H1 (cell line): ENCODE data around the gene ZC3H18.

Experiments
- JUND ChIP-seq: IDR thresholded peaks from 2 replicates; pipeline ENCODE4 v1.6.1; 2011; ENCODE audit warnings: mild to moderate bottlenecking, improper control_type of control experiment, low read length
- MAFK ChIP-seq: IDR thresholded peaks from 2 replicates; pipeline ENCODE4 v1.6.1; 2012; ENCODE audit warnings: low read depth, mild to moderate bottlenecking, improper control_type of control experiment, low read length
- POLR2AphosphoS5 ChIP-seq: IDR thresholded peaks from 2 replicates; pipeline ENCODE4 v1.6.1; 2011; ENCODE audit warnings: low read depth, low read length
- SP1 ChIP-seq: IDR thresholded peaks from 2 replicates; pipeline ENCODE4 v1.6.1; 2011; ENCODE audit warnings: low read depth, low read length
- SUZ12 ChIP-seq: fragments of 200-600 bp; sonication (generic); IDR thresholded peaks from 2 replicates; pipeline ENCODE4 v1.6.1; 2012; ENCODE audit warnings: mild to moderate bottlenecking, inconsistent platforms, low read length, moderate library complexity, mixed read lengths
- YY1 ChIP-seq: IDR thresholded peaks from 2 replicates; pipeline ENCODE4 v1.6.1; 2011; ENCODE audit warnings: low read depth, mild to moderate bottlenecking, low read length
- ZNF274 ChIP-seq: IDR thresholded peaks from 2 replicates; pipeline ENCODE4 v1.7.0; 2012; ENCODE audit warnings: low read length, borderline replicate concordance; ENCODE audit errors: extremely low read depth
- TF ChIP-seq, protein P1 (sequence below), 3 experiments: IDR thresholded peaks; 1 replicate in 2 of 3; 2 replicates in 1 of 3; pipeline versions ENCODE4 v1.5.1 to v1.6.1; 2011; ENCODE audit warnings: low read length in 3 of 3, mild to moderate bottlenecking in 3 of 3, inconsistent platforms in 2 of 3, low read depth in 1 of 3, moderate library complexity in 1 of 3; ENCODE audit not compliant: insufficient read depth in 1 of 3; ENCODE audit errors: control extremely low read depth in 1 of 3
- TF ChIP-seq, protein P2 (sequence below): IDR thresholded peaks from 2 replicates; pipeline ENCODE4 v1.6.1; 2012; ENCODE audit warnings: inconsistent platforms

DNA sequence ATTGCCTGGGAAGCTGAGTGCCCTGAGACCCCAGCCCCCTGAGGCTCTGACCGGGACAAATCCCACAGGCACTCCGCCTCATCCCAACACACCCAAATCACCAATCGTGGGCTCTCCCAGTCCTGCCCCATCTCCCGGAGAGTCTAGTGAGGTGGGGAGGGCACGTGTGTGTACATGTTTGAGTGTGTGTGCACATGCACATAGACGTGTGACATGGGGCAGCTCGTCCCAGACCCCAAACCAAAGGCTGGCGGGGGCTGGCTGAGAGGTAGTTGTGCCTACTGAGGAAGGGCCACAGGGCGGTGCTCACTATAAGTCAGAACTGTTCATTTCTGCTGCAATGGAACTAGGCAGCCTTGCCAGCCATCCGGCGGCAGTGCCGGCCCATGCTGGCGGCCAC lies 107.5 kb downstream of the ZC3H18 start:
- TF ChIP-seq, protein P1, sequence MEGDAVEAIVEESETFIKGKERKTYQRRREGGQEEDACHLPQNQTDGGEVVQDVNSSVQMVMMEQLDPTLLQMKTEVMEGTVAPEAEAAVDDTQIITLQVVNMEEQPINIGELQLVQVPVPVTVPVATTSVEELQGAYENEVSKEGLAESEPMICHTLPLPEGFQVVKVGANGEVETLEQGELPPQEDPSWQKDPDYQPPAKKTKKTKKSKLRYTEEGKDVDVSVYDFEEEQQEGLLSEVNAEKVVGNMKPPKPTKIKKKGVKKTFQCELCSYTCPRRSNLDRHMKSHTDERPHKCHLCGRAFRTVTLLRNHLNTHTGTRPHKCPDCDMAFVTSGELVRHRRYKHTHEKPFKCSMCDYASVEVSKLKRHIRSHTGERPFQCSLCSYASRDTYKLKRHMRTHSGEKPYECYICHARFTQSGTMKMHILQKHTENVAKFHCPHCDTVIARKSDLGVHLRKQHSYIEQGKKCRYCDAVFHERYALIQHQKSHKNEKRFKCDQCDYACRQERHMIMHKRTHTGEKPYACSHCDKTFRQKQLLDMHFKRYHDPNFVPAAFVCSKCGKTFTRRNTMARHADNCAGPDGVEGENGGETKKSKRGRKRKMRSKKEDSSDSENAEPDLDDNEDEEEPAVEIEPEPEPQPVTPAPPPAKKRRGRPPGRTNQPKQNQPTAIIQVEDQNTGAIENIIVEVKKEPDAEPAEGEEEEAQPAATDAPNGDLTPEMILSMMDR (IDR thresholded peaks at IDR 0.05; ENCODE audit: control extremely low read depth in 1 of 3, insufficient read depth in 1 of 3, low read depth in 1 of 3, low read length in 3 of 3) = no peak
- TF ChIP-seq ZNF274 (no peak), POLR2AphosphoS5 (no peak), SUZ12 (no peak), JUND (no peak), SP1 (no peak), YY1 (no peak), MAFK (no peak)
- TF ChIP-seq, protein P2, sequence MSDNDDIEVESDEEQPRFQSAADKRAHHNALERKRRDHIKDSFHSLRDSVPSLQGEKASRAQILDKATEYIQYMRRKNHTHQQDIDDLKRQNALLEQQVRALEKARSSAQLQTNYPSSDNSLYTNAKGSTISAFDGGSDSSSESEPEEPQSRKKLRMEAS = no peak
